Activated CD4-positive, alpha-beta T cell treated with anti-CD3 and anti-CD28 coated beads, Interleukin-2, amount 50 U/mL, for 4 hours (primary cell): ENCODE results near the gene CDH23.
"Not testable (repeated sequence)": the region's sequence is repeated elsewhere in the genome, so short reads cannot be mapped to it uniquely, and the experiment has no call there.

Source experiments
- DNase-seq, 2 experiments: peaks; one replicate each; pipeline ENCODE4 v3.0.0-alpha.2; 2020

The CDH23 gene

GRCh38 chr10:71594934-71595571 is 198.3 kb downstream of the CDH23 start:
- no peak for DNase-seq

GRCh38 chr10:71595649-71596048 is 198.9 kb downstream of the CDH23 start:
- DNase-seq = no peak

- DNase-seq = no peak
These were observed 199.4 kb downstream of the CDH23 start for GRCh38 chr10:71596127-71596526.

GRCh38 chr10:71596759-71597158 is 200.0 kb downstream of the CDH23 start:
- no peak for DNase-seq

- no peak for DNase-seq
These were observed 201.2 kb downstream of the CDH23 start for GRCh38 chr10:71597821-71598498.

- DNase-seq = no peak
These were observed 201.9 kb downstream of the CDH23 start for GRCh38 chr10:71598621-71599055.

- DNase-seq = no peak
These were observed 202.8 kb downstream of the CDH23 start for GRCh38 chr10:71599518-71599917.

- not testable (repeated sequence) for DNase-seq
These were observed 203.5 kb downstream of the CDH23 start for GRCh38 chr10:71600242-71600641.

GRCh38 chr10:71600849-71601248 is 204.1 kb downstream of the CDH23 start:
- DNase-seq = no peak

GRCh38 chr10:71601273-71601672 is 204.6 kb downstream of the CDH23 start:
- DNase-seq = no peak

GRCh38 chr10:71603150-71603549 is 206.4 kb downstream of the CDH23 start:
- DNase-seq = no peak

- DNase-seq = no peak
These were observed 207.0 kb downstream of the CDH23 start for GRCh38 chr10:71603754-71604153.

GRCh38 chr10:71604324-71605018 is 207.8 kb downstream of the CDH23 start:
- no peak for DNase-seq

GRCh38 chr10:71605263-71605962 is 208.7 kb downstream of the CDH23 start:
- DNase-seq = no peak

GRCh38 chr10:71606257-71607081 is 209.7 kb downstream of the CDH23 start:
- DNase-seq = no peak

- no peak for DNase-seq
These were observed 210.3 kb downstream of the CDH23 start for GRCh38 chr10:71607082-71607443.

- peak; percentile 52 for DNase-seq
These were observed 212.4 kb downstream of the CDH23 start for GRCh38 chr10:71608819-71609768.

GRCh38 chr10:71610651-71611050 is 213.9 kb downstream of the CDH23 start:
- DNase-seq = no peak

- no peak for DNase-seq
These were observed 214.4 kb downstream of the CDH23 start for GRCh38 chr10:71611131-71611530.

GRCh38 chr10:71611709-71612422 is 215.1 kb downstream of the CDH23 start:
- DNase-seq = no peak
